ENCODE measurements around the gene MYL3.

MYL3 gene

GRCh38 chr3:46883054-46883829, 20.0 kb upstream of the MYL3 start:
- no peak for DNase-seq (ENCODE audit: low read depth in 2 of 2)

GRCh38 chr3:46882377-46883053, 19.3 kb upstream of the MYL3 start:
- DNase-seq (ENCODE audit: low read depth in 2 of 2), result no peak

- no peak for DNase-seq (ENCODE audit: low read depth in 2 of 2)
Measured at GRCh38 chr3:46881596-46882376, 18.5 kb upstream of the MYL3 start.

GRCh38 chr3:46880884-46881595, 17.8 kb upstream of the MYL3 start:
- no peak for DNase-seq (ENCODE audit: low read depth in 2 of 2)

- no peak for DNase-seq (ENCODE audit: low read depth in 2 of 2)
Measured at GRCh38 chr3:46878781-46879436, 15.7 kb upstream of the MYL3 start.

GRCh38 chr3:46877406-46878125, 14.3 kb upstream of the MYL3 start, which contains the start of gene PTH1R:
TSS of gene PTH1R (plus strand) at chr3:46877721. CDS start at chr3:46883560, 5,839 bp downstream.
- no peak for DNase-seq (ENCODE audit: low read depth in 2 of 2)

GRCh38 chr3:46876313-46877300, 13.4 kb upstream of the MYL3 start:
- DNase-seq (ENCODE audit: low read depth in 2 of 2), result no peak

GRCh38 chr3:46875560-46875959, 12.3 kb upstream of the MYL3 start:
- DNase-seq (ENCODE audit: low read depth in 2 of 2), result no peak

GRCh38 chr3:46874430-46874829, 11.2 kb upstream of the MYL3 start:
- DNase-seq (ENCODE audit: low read depth in 2 of 2), result no peak

GRCh38 chr3:46873521-46873920, 10.3 kb upstream of the MYL3 start:
- DNase-seq (ENCODE audit: low read depth in 2 of 2), result no peak

- DNase-seq (ENCODE audit: low read depth in 2 of 2), result no peak
Measured at GRCh38 chr3:46871222-46871621, 8.0 kb upstream of the MYL3 start.

- no peak for DNase-seq (ENCODE audit: low read depth in 2 of 2)
Measured at GRCh38 chr3:46870651-46871050, 7.4 kb upstream of the MYL3 start.

GRCh38 chr3:46869440-46869839, 6.2 kb upstream of the MYL3 start:
- no peak for DNase-seq (ENCODE audit: low read depth in 2 of 2)

GRCh38 chr3:46868948-46869347, 5.7 kb upstream of the MYL3 start:
- no peak for DNase-seq (ENCODE audit: low read depth in 2 of 2)

GRCh38 chr3:46868287-46868686, 5.0 kb upstream of the MYL3 start:
- no peak for DNase-seq (ENCODE audit: low read depth in 2 of 2)

- DNase-seq (ENCODE audit: low read depth in 2 of 2), result no peak
Measured at GRCh38 chr3:46867550-46867898, 4.3 kb upstream of the MYL3 start.

GRCh38 chr3:46866720-46867549, 3.7 kb upstream of the MYL3 start:
- DNase-seq (ENCODE audit: low read depth in 2 of 2), result peak; percentile 48 to 64

- no peak for DNase-seq (ENCODE audit: low read depth in 2 of 2)
Measured at GRCh38 chr3:46866032-46866595, 2.9 kb upstream of the MYL3 start.
